ENCODE measurements around the gene PRADC1.

Gene PRADC1

DNA sequence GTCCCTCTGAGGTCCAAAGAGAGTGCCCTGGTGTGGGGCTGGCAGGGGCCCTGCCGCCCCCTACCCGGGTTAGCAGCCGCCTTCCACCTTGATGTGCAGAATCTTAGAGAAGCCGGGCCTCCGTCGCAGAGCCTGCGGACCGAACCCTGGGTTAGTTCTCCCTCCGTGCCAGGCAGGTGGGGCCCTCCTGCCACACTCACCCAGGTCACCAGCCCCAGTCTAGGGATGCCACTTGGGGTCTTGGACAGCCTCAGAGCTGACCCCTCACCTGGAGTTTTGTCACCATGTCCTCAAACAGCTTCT is 25.8 kb upstream of the PRADC1 start:
- no peak for DNase-seq (ENCODE audit: low read depth)

GRCh38 chr2:73258186-73258912 is 25.3 kb upstream of the PRADC1 start:
- no peak for DNase-seq (ENCODE audit: low read depth)

GRCh38 chr2:73257425-73258125 is 24.5 kb upstream of the PRADC1 start:
- DNase-seq (ENCODE audit: low read depth): no peak

DNA sequence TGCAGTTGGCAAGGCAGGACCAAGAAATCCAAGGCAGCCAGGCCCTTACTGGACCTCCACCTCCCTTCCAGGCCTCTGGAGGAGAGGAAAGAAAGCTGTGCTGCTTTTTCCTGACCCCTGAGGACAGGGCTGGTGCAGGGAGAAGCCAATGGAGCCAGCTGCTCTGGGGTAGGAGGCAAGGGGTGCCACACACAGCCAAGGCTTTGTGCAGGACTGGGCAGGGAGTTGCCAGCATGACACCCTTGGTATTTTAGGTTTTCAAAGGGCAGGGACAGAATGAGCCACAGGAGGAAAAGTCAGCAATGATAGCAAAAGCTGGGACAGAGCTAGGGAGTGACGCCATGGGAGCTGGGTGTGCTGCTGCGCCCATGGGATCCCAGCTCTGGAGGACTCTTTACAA is 24.0 kb upstream of the PRADC1 start:
- no peak for DNase-seq (ENCODE audit: low read depth)

GRCh38 chr2:73256618-73256922 is 23.5 kb upstream of the PRADC1 start:
- no peak for DNase-seq (ENCODE audit: low read depth)

GRCh38 chr2:73255907-73256617 is 23.0 kb upstream of the PRADC1 start:
- no peak for DNase-seq (ENCODE audit: low read depth)

- no peak for DNase-seq (ENCODE audit: low read depth)
Observed at GRCh38 chr2:73255007-73255644, 22.1 kb upstream of the PRADC1 start.

GRCh38 chr2:73254343-73255006 is 21.4 kb upstream of the PRADC1 start:
- DNase-seq (ENCODE audit: low read depth): no peak

DNA sequence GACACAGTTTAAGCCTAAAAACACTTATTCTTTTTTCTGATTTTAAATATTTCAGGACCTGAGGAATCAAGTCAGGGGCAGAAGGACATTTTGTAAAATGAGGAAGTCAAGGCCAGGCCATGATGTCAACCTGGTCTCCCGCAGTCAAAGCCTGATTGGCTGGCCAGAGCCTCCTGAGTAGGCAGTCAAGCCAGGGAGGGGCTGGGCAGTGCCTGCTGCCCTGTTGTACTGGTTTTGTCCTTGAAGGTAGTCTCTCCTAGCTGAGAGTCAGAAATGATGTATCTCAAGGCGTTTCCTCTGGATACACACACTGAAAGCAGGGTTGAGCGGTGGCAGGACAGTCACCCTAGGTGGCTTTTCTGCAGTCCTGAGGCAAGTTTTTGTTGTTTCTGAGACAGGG is 20.9 kb upstream of the PRADC1 start:
- DNase-seq (ENCODE audit: low read depth): no peak

DNA sequence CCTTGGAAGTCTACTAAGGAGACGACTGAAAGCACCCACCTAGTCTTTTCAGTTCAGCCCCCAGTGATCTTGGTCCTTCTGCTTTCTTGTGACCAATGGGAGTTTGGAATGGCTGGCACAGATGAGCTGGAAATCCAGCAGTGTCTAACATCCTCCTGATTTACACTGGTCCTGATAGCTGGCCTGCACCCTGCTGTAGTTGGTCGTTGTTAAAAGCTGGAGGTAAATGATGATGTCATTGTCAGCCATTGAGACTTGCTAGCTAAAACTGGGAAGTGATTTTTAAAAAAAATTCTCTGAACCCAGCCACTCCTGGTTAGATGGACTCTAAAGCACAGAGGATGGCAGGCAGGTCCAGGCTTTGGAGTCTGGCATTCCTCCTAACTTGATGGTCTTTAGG is 20.4 kb upstream of the PRADC1 start:
- DNase-seq (ENCODE audit: low read depth): no peak

- no peak for DNase-seq (ENCODE audit: low read depth)
Observed at GRCh38 chr2:73252238-73253027, 19.4 kb upstream of the PRADC1 start.

DNA sequence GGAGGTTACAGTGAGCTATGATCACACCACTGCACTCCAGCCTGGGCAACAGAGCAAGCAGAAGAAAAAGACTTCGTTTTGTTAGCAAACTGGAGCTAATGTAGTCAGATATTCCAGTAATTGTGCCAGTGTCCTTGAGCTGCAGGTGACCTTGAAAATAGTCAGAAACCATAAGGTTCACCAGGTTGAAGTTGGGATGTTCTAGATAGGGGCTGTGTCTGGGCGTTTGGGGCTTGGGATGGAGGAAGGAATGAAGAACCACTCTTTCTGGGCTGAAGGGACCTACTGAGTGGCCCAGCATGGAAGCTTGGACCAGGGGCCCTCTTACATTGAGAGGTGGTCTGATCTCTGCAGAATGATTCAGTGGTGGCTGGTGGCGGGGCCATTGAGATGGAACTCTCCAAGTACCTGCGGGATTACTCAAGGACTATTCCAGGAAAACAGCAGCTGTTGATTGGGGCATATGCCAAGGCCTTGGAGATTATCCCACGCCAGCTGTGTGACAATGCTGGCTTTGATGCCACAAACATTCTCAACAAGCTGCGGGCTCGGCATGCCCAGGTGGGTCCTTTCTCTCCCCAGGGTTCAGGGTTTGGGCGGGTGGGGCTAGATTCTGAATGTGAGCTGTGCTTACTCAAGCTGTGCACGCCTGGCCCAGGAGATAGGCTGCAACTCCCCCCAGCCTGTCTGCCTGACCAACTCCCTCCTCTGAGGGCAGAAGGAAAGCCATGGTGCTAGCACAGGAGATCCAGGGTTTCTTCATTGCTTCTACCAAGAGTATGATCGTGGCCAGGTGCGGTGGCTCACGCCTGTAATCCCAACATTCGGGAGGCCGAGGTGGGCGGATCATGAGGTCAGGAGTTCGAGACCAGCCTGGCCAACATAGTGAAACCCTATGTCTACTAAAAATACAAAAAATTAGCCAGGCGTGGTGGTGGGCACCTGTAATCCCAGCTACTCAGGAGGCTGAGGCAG is 18.1 kb upstream of the PRADC1 start:
- no peak for DNase-seq (ENCODE audit: low read depth)

- no peak for DNase-seq (ENCODE audit: low read depth)
Observed at GRCh38 chr2:73249636-73250035, 16.6 kb upstream of the PRADC1 start.

DNA sequence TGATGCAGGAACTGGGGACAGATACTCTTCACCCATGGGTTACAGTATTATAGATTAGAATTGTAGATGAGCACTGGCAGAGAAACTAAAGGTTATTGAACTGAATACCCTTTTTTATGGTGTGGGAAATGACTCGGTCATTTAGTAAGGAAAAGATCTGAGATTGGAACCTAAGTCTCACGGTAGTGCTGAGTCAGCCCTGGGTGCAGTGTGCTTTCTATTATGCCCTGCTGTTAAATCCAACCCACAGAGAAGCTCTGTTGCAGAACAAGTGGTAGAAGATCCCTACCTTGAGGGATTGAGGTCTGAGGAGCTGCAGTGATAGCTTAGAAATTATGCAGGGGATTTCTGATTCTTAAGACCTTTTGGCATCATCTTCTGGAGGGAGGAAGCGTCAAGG is 13.8 kb upstream of the PRADC1 start:
- no peak for DNase-seq (ENCODE audit: low read depth)

DNA sequence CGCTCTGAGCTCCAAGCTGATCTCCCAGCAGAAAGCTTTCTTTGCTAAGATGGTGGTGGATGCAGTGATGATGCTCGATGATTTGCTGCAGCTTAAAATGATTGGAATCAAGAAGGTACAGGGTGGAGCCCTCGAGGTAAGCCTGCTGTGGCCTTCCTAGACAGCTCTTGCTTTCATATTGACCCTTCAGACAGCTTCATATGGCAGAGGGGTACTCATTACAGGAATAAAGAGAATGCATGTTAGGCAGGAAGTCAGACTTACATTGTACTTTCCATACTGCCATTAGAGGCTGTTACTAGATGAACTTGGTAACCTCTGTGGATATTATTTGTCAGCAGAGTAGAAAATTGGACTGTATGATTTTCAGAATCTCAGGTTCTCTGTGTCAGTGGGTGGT is 11.5 kb upstream of the PRADC1 start:
- no peak for DNase-seq (ENCODE audit: low read depth)

DNA sequence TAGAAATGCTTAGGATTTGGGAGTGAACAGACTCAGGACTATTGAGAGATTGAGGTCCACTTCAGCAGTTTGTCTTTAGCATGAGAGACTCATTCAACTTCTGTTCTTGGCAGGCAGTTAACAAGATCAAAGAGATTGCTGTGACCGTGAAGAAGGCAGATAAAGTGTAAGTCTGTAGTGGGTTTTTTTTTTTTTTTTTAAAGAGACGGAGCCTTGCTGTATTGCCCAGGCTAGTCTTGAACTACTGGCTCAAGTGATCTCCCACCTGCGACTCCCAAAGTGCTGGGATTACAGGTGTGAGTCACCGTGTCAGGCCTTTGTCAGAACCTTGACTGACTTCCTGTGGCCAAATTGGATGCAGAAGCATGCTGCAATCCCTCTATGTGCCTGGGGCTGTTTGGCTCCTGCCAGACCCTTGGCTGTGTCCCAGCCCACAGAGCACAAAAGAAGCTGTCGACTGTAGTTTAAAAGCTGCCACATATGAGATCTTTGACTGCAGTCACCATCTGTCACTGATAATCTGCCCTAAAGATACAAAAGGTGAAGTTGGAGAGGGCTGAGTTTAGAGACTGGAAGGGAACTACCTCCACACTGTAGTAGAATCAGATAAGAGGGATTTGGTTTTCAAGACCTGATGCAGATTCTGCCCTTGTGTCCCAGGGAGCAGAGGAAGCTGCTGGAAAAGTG is 11.0 kb upstream of the PRADC1 start:
- no peak for DNase-seq (ENCODE audit: low read depth)

- DNase-seq (ENCODE audit: low read depth): no peak
Observed at GRCh38 chr2:73239776-73240175, 6.7 kb upstream of the PRADC1 start.

DNA sequence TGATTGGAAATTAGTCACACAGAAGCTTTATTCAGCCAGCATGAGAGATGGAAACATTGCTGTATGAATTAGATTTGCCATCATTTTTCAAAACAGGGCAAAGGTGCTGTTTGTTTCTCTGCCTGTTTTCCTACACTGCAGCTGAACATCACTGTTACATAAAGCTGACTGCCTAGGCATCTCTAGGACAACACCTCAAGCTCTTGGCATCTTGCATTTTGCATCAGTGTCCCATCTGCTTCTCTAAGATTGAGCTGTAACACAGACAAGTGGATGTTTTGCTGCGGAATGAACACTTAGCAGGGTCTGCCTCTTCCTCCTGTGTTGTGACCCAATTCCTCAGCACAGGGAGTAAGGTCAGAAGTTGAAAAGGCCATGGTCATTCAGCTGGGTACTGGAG is 5.9 kb upstream of the PRADC1 start:
- no peak for DNase-seq (ENCODE audit: low read depth)

DNA sequence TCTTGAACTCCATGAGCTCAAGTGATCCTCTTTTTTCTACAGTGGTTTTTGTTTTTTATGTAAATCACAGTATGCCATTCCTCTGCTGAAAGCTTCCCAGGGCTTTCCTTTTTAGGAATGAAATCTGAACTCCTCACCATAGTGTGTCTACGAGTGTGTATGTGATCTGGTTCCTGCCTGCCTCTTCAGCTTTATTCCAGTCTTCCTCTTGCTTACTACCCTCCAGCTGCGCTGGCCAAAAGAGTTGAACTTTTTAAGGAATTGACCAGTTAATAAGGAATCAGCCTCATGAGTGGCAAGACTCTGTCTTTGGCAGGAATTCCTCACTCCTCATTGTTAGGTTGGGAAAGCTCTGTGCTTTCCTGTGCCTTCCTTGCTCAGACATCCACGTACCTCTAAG is 5.1 kb upstream of the PRADC1 start:
- DNase-seq (ENCODE audit: low read depth): no peak

DNA sequence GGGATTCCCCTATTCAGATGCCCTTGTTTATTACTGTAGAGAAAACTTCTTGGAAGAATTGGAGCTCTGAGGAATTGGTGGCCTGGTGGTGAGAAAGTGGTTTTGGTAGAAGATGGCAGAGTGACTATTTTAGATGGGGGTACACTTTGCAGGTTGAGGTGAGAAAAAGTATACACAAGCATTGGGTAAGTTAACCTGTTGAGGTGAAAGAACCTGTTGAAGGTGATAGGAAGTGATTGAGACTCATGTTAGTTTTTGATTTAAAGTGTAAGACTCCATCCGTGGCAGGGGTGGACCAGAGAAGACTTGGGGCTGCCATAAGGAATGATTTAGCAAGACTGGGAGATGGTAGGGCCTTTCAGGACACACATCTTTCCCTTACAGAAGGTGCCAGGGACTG is 4.1 kb upstream of the PRADC1 start:
- no peak for DNase-seq (ENCODE audit: low read depth)
